Activated T-cell treated with anti-CD3 and anti-CD28 coated beads for 48 hours (primary cell): ENCODE results near the gene SPIN4.
"Not testable (repeated sequence)": the region's sequence is repeated elsewhere in the genome, so short reads cannot be mapped to it uniquely, and the experiment has no call there.

Experiments
- DNase-seq: peaks from one replicate; pipeline ENCODE4 v3.0.0-alpha.2; 2020; ENCODE audit warnings: low read depth

Gene SPIN4

GRCh38 chrX:63350941-63351616 lies at the start of gene SPIN4:
TSS of gene SPIN4 (minus strand) at chrX:63351332. CDS start at chrX:63350819, 513 bp downstream.
- DNase-seq, result peak; percentile 63

- DNase-seq, result no peak
Measured at GRCh38 chrX:63400340-63400739, 49.2 kb upstream of the SPIN4 start.

GRCh38 chrX:63394872-63395271 lies 43.7 kb upstream of the SPIN4 start:
- DNase-seq, result no peak

GRCh38 chrX:63393094-63393493 lies 42.0 kb upstream of the SPIN4 start:
- DNase-seq, result not testable (repeated sequence)

GRCh38 chrX:63387411-63387810 lies 36.3 kb upstream of the SPIN4 start:
- no peak for DNase-seq

GRCh38 chrX:63384263-63384662 lies 33.1 kb upstream of the SPIN4 start:
- DNase-seq, result not testable (repeated sequence)

GRCh38 chrX:63373012-63373411 lies 21.9 kb upstream of the SPIN4 start:
- DNase-seq, result not testable (repeated sequence)

GRCh38 chrX:63367699-63368098 lies 16.6 kb upstream of the SPIN4 start:
- not testable (repeated sequence) for DNase-seq

- no peak for DNase-seq
Measured at GRCh38 chrX:63363788-63364187, 12.7 kb upstream of the SPIN4 start.

GRCh38 chrX:63361494-63361893 lies 10.4 kb upstream of the SPIN4 start:
- no peak for DNase-seq

GRCh38 chrX:63354484-63354883 lies 3.4 kb upstream of the SPIN4 start:
- no peak for DNase-seq

GRCh38 chrX:63350465-63350877 lies 661 bp downstream of the SPIN4 start:
- peak; percentile 2 for DNase-seq

GRCh38 chrX:63349307-63349706 lies 1.8 kb downstream of the SPIN4 start:
- DNase-seq, result no peak

GRCh38 chrX:63330681-63331080 lies 20.5 kb downstream of the SPIN4 start:
- no peak for DNase-seq

GRCh38 chrX:63327788-63328187 lies 23.3 kb downstream of the SPIN4 start:
- DNase-seq, result no peak

- DNase-seq, result no peak
Measured at GRCh38 chrX:63299596-63299995, 51.5 kb downstream of the SPIN4 start.
